Measurements from ENCODE around the gene DBP.

GRCh38 chr19:48645620-48646000, 8.4 kb upstream of the DBP start:
- no peak for TF ChIP-seq CTCF (IDR thresholded peaks at IDR 0.05)
- TF ChIP-seq POLR2A (IDR thresholded peaks at IDR 0.05) = no peak
